ENCODE results near the gene KRTAP10-3.

KRTAP10-3 gene

GRCh38 chr21:44579833-44580144 is 21.2 kb upstream of the KRTAP10-3 start:
- Histone ChIP-seq H2AFZ (ENCODE audit: low read length) (no peak overlapping the region), H3K4ac (ENCODE audit: low read length) (peak overlapping the region; percentile 18), H2BK12ac (ENCODE audit: low read length) (peak overlapping the region; percentile 35), H4K8ac (ENCODE audit: low read depth, low read length) (no peak overlapping the region), H3K36me3 (replicated peaks in 1 of 2; ENCODE audit: control insufficient read depth in 2 of 2, insufficient read depth in 2 of 2, low read length in 2 of 2) (no peaks in the 10 kb centered on the region), H2BK15ac (ENCODE audit: low read length) (peak overlapping the region; percentile 52), H3K9ac (ENCODE audit: low read depth, low read length, poor library complexity) (no peak overlapping the region), H3K4me3 (ENCODE audit: low read length in 2 of 2) (no peak overlapping the region), H4K91ac (ENCODE audit: low read depth, low read length, poor library complexity) (no peak overlapping the region), H3K18ac (ENCODE audit: low read length) (peak overlapping the region; percentile 31), H3K4me2 (ENCODE audit: insufficient read depth, low read length, poor library complexity, severe bottlenecking) (no peak overlapping the region), H3K27ac (replicated peaks; ENCODE audit: low read length) (no peak overlapping the region), H2BK5ac (ENCODE audit: low read length) (no peak overlapping the region), H3K79me1 (ENCODE audit: low read depth, low read length) (no peaks in the 10 kb centered on the region), H2AK5ac (ENCODE audit: low read depth, low read length) (peak overlapping the region; percentile 89), H3K4me1 (ENCODE audit: control insufficient read depth in 2 of 2, insufficient read depth in 1 of 2, low read depth in 1 of 2, low read length in 2 of 2) (peaks cover 0 to 2% of the 10 kb centered on the region in 2 donors), H3K27me3 (ENCODE audit: control insufficient read depth in 3 of 3, insufficient read depth in 3 of 3, low read depth in 1 of 3, low read length in 3 of 3) (peaks cover 0 to 4% (median 0%) of the 10 kb centered on the region in 3 experiments), H2BK120ac (ENCODE audit: low read depth, low read length) (no peak overlapping the region), H3K9me3 (replicated peaks in 1 of 2; ENCODE audit: control insufficient read depth in 2 of 2, insufficient read depth in 1 of 2, low read depth in 1 of 2, low read length in 2 of 2) (peaks cover 9 to 11% of the 10 kb centered on the region in 2 donors), H3K14ac (ENCODE audit: low read length) (peak overlapping the region; percentile 51), H3K23ac (ENCODE audit: low read depth, low read length, poor library complexity) (peak overlapping the region; percentile 70)
- no CpG with 5 or more reads among the region's 7 CpGs for WGBS, 2 donors (ENCODE audit: extremely low coverage in 2 of 2, insufficient read length in 2 of 2, insufficient replicate concordance in 1 of 2)
- DNase-seq (ENCODE audit: low spot score), result no peak

DNA sequence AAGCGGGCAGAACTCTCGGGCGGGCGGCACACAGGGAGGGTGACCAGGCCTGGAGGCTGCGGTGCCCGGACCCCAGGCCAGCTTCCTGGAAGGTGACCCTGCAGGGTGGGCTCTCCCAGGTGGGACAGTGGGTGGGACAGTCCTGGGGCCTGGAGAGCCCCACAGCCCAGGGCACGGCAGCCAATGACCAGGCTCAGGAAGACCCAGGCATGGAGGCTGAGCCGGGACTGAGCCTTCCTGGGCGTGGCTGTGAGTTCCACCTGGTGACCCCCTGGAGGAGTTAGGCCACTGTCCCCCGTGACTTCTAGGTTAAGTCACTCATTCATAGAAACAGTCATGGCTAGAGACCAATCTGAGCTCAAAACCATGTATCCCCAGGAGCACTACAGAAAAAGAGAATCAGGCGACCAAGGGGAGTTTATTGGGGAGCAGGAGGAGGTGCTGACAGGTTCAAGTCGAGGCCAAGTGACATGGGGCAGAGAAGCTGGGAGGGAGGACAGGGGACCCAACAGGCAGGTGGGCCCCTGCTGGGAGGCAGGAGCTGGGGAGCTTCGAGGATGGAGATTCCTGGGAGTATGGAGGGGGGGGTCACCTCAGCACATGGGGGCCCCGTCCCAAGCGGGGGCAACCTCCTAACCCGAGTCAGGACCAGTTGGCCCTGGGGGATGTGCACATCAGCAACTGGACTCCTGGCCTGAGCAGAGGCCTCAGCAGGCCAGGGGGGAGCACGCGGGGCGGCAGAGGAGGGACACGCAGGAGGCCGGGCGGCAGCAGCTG is 20.6 kb upstream of the KRTAP10-3 start:
- no peak overlapping the region for H4K91ac ChIP-seq (ENCODE audit: low read depth, low read length, poor library complexity)
- no peak for DNase-seq (ENCODE audit: low spot score)
- H2BK15ac ChIP-seq (ENCODE audit: low read length), result peak overlapping the region; percentile 52
- no peak overlapping the region for H3K23ac ChIP-seq (ENCODE audit: low read depth, low read length, poor library complexity)
- no peak overlapping the region for H3K4me2 ChIP-seq (ENCODE audit: insufficient read depth, low read length, poor library complexity, severe bottlenecking)
- no peak overlapping the region for H2BK5ac ChIP-seq (ENCODE audit: low read length)
- peaks cover 0 to 3% (median 0%) of the 10 kb centered on the region in 3 experiments for H3K27me3 ChIP-seq (ENCODE audit: control insufficient read depth in 3 of 3, insufficient read depth in 3 of 3, low read depth in 1 of 3, low read length in 3 of 3)
- H3K18ac ChIP-seq (ENCODE audit: low read length), result peak overlapping the region; percentile 31
- peak overlapping the region; percentile 18 for H3K4ac ChIP-seq (ENCODE audit: low read length)
- H4K8ac ChIP-seq (ENCODE audit: low read depth, low read length), result no peak overlapping the region
- no peaks in the 10 kb centered on the region for H3K36me3 ChIP-seq (replicated peaks in 1 of 2; ENCODE audit: control insufficient read depth in 2 of 2, insufficient read depth in 2 of 2, low read length in 2 of 2)
- no CpG with 5 or more reads among the region's 22 CpGs for WGBS, 2 donors (ENCODE audit: extremely low coverage in 2 of 2, insufficient read length in 2 of 2, insufficient replicate concordance in 1 of 2)
- H2AFZ ChIP-seq (ENCODE audit: low read length), result no peak overlapping the region
- no peak overlapping the region for H3K4me3 ChIP-seq (ENCODE audit: low read length in 2 of 2)
- H3K27ac ChIP-seq (replicated peaks; ENCODE audit: low read length), result no peak overlapping the region
- no peaks in the 10 kb centered on the region for H3K79me1 ChIP-seq (ENCODE audit: low read depth, low read length)
- H2AK5ac ChIP-seq (ENCODE audit: low read depth, low read length), result peak overlapping the region; percentile 89
- no peak overlapping the region for H3K9ac ChIP-seq (ENCODE audit: low read depth, low read length, poor library complexity)
- no peak overlapping the region for H2BK120ac ChIP-seq (ENCODE audit: low read depth, low read length)
- peak overlapping the region; percentile 56 for H3K14ac ChIP-seq (ENCODE audit: low read length)
- peaks cover 0 to 5% of the 10 kb centered on the region in 2 donors for H3K4me1 ChIP-seq (ENCODE audit: control insufficient read depth in 2 of 2, insufficient read depth in 1 of 2, low read depth in 1 of 2, low read length in 2 of 2)
- peak overlapping the region; percentile 35 for H2BK12ac ChIP-seq (ENCODE audit: low read length)
- peaks cover 9 to 11% of the 10 kb centered on the region in 2 donors for H3K9me3 ChIP-seq (replicated peaks in 1 of 2; ENCODE audit: control insufficient read depth in 2 of 2, insufficient read depth in 1 of 2, low read depth in 1 of 2, low read length in 2 of 2)

- Histone ChIP-seq H3K4ac (ENCODE audit: low read length) (no peak overlapping the region), H2AFZ (ENCODE audit: low read length) (no peak overlapping the region), H3K27ac (replicated peaks; ENCODE audit: low read length) (no peak overlapping the region), H3K4me1 (ENCODE audit: control insufficient read depth in 2 of 2, insufficient read depth in 1 of 2, low read depth in 1 of 2, low read length in 2 of 2) (peaks cover 0 to 5% of the 10 kb centered on the region in 2 donors), H4K91ac (ENCODE audit: low read depth, low read length, poor library complexity) (no peak overlapping the region), H2BK12ac (ENCODE audit: low read length) (no peak overlapping the region), H3K9me3 (replicated peaks in 1 of 2; ENCODE audit: control insufficient read depth in 2 of 2, insufficient read depth in 1 of 2, low read depth in 1 of 2, low read length in 2 of 2) (peaks cover 9 to 11% of the 10 kb centered on the region in 2 donors), H3K79me1 (ENCODE audit: low read depth, low read length) (no peaks in the 10 kb centered on the region), H3K27me3 (ENCODE audit: control insufficient read depth in 3 of 3, insufficient read depth in 3 of 3, low read depth in 1 of 3, low read length in 3 of 3) (no peaks in the 10 kb centered on the region), H3K36me3 (replicated peaks in 1 of 2; ENCODE audit: control insufficient read depth in 2 of 2, insufficient read depth in 2 of 2, low read length in 2 of 2) (no peaks in the 10 kb centered on the region), H3K4me3 (ENCODE audit: low read length in 2 of 2) (no peak overlapping the region), H2BK5ac (ENCODE audit: low read length) (no peak overlapping the region), H2AK5ac (ENCODE audit: low read depth, low read length) (peak overlapping the region; percentile 28), H3K23ac (ENCODE audit: low read depth, low read length, poor library complexity) (no peak overlapping the region), H3K9ac (ENCODE audit: low read depth, low read length, poor library complexity) (no peak overlapping the region), H3K4me2 (ENCODE audit: insufficient read depth, low read length, poor library complexity, severe bottlenecking) (no peak overlapping the region), H2BK120ac (ENCODE audit: low read depth, low read length) (no peak overlapping the region), H3K14ac (ENCODE audit: low read length) (no peak overlapping the region), H3K18ac (ENCODE audit: low read length) (peak overlapping the region; percentile 57), H4K8ac (ENCODE audit: low read depth, low read length) (no peak overlapping the region), H2BK15ac (ENCODE audit: low read length) (peak overlapping the region; percentile 67)
- no CpG with 5 or more reads among the region's 17 CpGs for WGBS, 2 donors (ENCODE audit: extremely low coverage in 2 of 2, insufficient read length in 2 of 2, insufficient replicate concordance in 1 of 2)
- no peak for DNase-seq (ENCODE audit: low spot score)
Measured at GRCh38 chr21:44578371-44579055, 19.9 kb upstream of the KRTAP10-3 start.

- Histone ChIP-seq H3K14ac (ENCODE audit: low read length) (no peak overlapping the region), H3K9ac (ENCODE audit: low read depth, low read length, poor library complexity) (no peak overlapping the region), H2AFZ (ENCODE audit: low read length) (no peak overlapping the region), H4K91ac (ENCODE audit: low read depth, low read length, poor library complexity) (no peak overlapping the region), H2BK5ac (ENCODE audit: low read length) (peak overlapping the region; percentile 75), H3K4ac (ENCODE audit: low read length) (no peak overlapping the region), H2BK12ac (ENCODE audit: low read length) (no peak overlapping the region), H3K9me3 (replicated peaks in 1 of 2; ENCODE audit: control insufficient read depth in 2 of 2, insufficient read depth in 1 of 2, low read depth in 1 of 2, low read length in 2 of 2) (peaks cover 13% of the 10 kb centered on the region in 2 donors), H3K27me3 (ENCODE audit: control insufficient read depth in 3 of 3, insufficient read depth in 3 of 3, low read depth in 1 of 3, low read length in 3 of 3) (no peaks in the 10 kb centered on the region), H3K4me3 (ENCODE audit: low read length in 2 of 2) (no peak overlapping the region), H3K23ac (ENCODE audit: low read depth, low read length, poor library complexity) (no peak overlapping the region), H2BK120ac (ENCODE audit: low read depth, low read length) (no peak overlapping the region), H2BK15ac (ENCODE audit: low read length) (no peak overlapping the region), H3K18ac (ENCODE audit: low read length) (peak overlapping the region; percentile 48), H3K4me2 (ENCODE audit: insufficient read depth, low read length, poor library complexity, severe bottlenecking) (no peak overlapping the region), H3K4me1 (ENCODE audit: control insufficient read depth in 2 of 2, insufficient read depth in 1 of 2, low read depth in 1 of 2, low read length in 2 of 2) (peaks cover 0 to 5% of the 10 kb centered on the region in 2 donors), H3K36me3 (replicated peaks in 1 of 2; ENCODE audit: control insufficient read depth in 2 of 2, insufficient read depth in 2 of 2, low read length in 2 of 2) (no peaks in the 10 kb centered on the region), H4K8ac (ENCODE audit: low read depth, low read length) (no peak overlapping the region), H3K79me1 (ENCODE audit: low read depth, low read length) (no peaks in the 10 kb centered on the region), H2AK5ac (ENCODE audit: low read depth, low read length) (no peak overlapping the region), H3K27ac (replicated peaks; ENCODE audit: low read length) (no peak overlapping the region)
- no CpG with 5 or more reads among the region's 10 CpGs for WGBS, 2 donors (ENCODE audit: extremely low coverage in 2 of 2, insufficient read length in 2 of 2, insufficient replicate concordance in 1 of 2)
- DNase-seq (ENCODE audit: low spot score), result no peak
Measured at GRCh38 chr21:44576025-44576420, 17.4 kb upstream of the KRTAP10-3 start.
